HEK293T (cell line): ENCODE results near the gene ARID1B.

Source experiments
- BHLHE40 ChIP-seq: fragments of 450-650 bp; IDR thresholded peaks from 2 replicates; pipeline ENCODE4 v1.6.1; 2016; ENCODE audit warnings: mild to moderate bottlenecking, moderate library complexity, borderline replicate concordance
- CTBP1 ChIP-seq: fragments of 450-650 bp; IDR thresholded peaks from 2 replicates; pipeline ENCODE4 v1.6.1; 2016; ENCODE audit warnings: borderline replicate concordance
- ELF4 ChIP-seq: fragments of 450-650 bp; IDR thresholded peaks from 2 replicates; pipeline ENCODE4 v1.6.1; 2017; ENCODE audit warnings: antibody characterized with exemption
- FOXA1 ChIP-seq: fragments of 450-650 bp; IDR thresholded peaks from 2 replicates; pipeline ENCODE4 v1.6.1; 2016; ENCODE audit warnings: mild to moderate bottlenecking
- FOXM1 ChIP-seq: fragments of 450-650 bp; IDR thresholded peaks from 2 replicates; pipeline ENCODE4 v1.6.1; 2017; ENCODE audit warnings: mild to moderate bottlenecking, borderline replicate concordance
- HDGF ChIP-seq: fragments of 450-650 bp; IDR thresholded peaks from 2 replicates; pipeline ENCODE4 v1.6.1; 2017; ENCODE audit warnings: antibody characterized with exemption, borderline replicate concordance
- NFRKB ChIP-seq: fragments of 450-650 bp; IDR thresholded peaks from 2 replicates; pipeline ENCODE4 v1.6.1; 2016; ENCODE audit warnings: mild to moderate bottlenecking, moderate library complexity
- SUZ12 ChIP-seq: fragments of 450-650 bp; IDR thresholded peaks from 2 replicates; pipeline ENCODE4 v1.6.1; 2016; ENCODE audit warnings: mild to moderate bottlenecking
- TARDBP ChIP-seq: fragments of 450-650 bp; IDR thresholded peaks from 2 replicates; pipeline ENCODE4 v1.6.1; 2016
- ZNF384 ChIP-seq: fragments of 450-650 bp; IDR thresholded peaks from 2 replicates; pipeline ENCODE4 v1.6.1; 2016
- TF ChIP-seq, protein P1 (sequence below): fragments of 450-650 bp; IDR thresholded peaks from 2 replicates; pipeline ENCODE4 v1.6.1; 2016

GRCh38 chr6:156967852-156968251 is 190.7 kb downstream of the ARID1B start:
- TF ChIP-seq CTBP1 (no peak), TARDBP (no peak), ELF4 (no peak), SUZ12 (no peak), BHLHE40 (no peak), ZNF384 (no peak), FOXM1 (no peak), NFRKB (no peak), HDGF (no peak), FOXA1 (no peak)
- TF ChIP-seq, protein P1, sequence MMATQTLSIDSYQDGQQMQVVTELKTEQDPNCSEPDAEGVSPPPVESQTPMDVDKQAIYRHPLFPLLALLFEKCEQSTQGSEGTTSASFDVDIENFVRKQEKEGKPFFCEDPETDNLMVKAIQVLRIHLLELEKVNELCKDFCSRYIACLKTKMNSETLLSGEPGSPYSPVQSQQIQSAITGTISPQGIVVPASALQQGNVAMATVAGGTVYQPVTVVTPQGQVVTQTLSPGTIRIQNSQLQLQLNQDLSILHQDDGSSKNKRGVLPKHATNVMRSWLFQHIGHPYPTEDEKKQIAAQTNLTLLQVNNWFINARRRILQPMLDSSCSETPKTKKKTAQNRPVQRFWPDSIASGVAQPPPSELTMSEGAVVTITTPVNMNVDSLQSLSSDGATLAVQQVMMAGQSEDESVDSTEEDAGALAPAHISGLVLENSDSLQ: no peak
